Fibroblast of gingiva (primary cell): ENCODE data around the gene SPAG4.
A peak's percentile ranks its signal among the peaks of the same experiment; 100 is the strongest.

Experiments
- DNase-seq: peaks from one replicate; pipeline ENCODE4 v3.0.0-alpha.2; 2011; ENCODE audit warnings: low read depth

SPAG4 gene

GRCh38 chr20:35660122-35660937, 44.7 kb downstream of the SPAG4 start:
- DNase-seq = no peak

DNA sequence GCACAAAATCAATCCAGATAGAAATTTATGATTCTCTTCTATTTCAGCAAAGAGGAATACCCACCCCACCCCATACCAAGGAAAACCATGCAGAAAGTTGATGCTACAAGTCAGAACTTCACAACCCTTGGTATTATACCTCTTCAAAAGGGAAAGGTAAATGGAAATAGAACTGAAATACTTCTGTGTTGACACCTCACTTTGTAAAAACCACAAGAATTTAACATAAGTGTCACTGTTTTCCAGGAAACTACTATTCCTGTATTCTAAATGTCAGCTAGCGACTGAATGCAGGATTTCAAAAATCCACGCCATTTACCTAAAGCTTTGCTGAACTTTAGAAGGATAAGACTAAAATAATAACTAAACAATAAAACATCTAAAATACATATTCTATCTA, 45.4 kb downstream of the SPAG4 start:
- DNase-seq = no peak

- no peak for DNase-seq
Observed at GRCh38 chr20:35661908-35662307, 46.3 kb downstream of the SPAG4 start.

DNA sequence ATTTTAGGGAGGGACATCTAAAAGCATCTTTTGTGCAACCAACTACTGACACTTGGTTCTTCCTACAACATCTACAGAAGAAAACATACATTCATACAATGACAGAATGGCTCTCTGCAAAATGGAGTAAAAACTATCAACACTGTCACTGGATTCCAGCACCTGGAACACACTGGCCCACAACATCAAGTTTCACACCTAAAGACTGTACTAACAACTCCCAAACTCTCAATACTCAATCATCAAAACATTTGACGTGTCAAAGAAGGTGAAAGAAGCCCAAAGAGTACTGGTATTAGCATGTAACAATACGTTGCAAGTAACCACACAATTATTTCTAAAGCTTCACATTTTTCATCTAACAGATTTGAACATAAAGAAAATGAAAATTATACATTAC, 46.9 kb downstream of the SPAG4 start:
- DNase-seq = no peak

DNA sequence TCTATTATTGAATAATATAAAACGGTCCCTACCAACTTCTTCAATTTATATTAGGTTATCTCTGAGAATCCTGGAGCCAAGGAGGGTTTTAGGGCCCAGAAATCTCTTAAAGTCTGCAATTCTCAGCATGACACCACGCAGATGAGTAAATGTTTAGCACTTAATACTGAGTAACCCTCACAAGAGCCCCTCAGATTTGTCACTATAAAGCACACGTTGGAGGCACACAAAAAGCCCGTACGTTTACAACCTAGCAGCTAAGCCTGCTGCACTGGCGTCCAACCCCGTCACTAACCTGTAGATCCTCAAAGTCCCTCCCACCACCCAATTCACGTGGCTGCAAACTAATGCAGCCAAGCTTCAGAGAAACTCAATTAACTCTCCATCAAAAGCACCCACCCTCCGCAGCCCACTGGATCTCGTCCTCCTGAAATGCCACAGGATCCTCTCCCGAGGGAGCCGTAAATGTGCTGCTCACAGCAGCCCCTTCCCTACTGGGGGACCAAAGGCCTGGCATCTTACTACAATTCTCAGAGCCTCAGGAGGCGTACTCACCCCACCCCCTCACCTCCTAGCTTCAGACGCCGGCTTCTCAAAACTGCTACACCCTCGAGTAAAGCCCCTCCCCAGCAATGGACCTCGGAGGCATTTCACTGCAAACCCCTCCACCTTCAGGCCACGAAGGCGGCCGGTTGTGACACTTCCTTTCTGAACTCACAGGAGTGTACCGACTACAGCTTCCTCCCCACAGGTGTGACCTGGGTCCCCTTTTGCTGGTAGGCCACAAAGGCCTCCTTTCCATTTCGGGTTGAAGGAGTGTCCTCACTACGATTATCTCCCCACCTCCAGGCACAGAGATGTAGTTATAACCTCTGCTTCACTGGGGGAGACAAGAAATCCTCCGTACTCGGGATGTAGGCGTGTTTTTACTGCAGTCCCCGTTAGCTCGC, 48.2 kb downstream of the SPAG4 start:
- DNase-seq = peak; percentile 4

DNA sequence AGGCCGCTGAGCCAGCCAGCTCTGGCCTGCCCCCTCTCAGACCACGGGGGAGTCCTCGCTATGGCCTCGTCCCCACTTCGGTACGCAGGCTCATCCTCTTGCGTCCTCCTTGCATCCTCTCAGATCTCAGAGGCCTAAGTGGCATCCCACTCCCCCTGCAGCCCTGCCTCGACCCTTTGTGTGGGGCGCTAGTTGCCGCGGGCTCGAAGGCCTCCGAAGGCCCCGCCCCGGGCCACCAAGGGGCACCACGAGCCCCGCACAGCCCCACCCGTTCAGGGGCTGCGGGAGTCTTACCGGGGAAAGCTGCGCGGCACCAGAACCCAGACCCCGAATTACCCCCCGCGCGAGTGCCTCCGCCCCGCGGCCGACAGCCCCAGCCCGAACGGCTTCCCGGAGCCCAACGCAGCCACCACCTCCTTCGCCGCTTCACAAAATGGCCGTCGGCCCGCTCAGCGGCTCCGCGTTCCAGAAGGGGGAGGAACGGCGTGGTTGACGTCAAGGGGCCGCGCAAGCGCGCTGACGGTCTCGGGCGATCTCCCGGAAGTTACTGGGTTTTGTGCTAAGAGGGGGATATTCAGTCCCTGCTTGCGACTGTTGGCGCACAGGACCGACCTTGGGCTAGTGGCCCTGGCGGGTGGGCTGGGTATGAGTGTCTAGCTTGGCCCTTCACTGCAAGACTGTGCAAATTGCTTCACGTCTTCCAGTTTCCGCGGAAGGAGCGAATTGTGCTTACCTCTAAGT, 49.0 kb downstream of the SPAG4 start, which contains the start of the genes CPNE1 and RBM12:
Gene CPNE1, minus strand, starts transcription at position 435 of the 741 bp plus-strand sequence. CDS start 31,977 bp downstream, outside the sequence.
Gene RBM12, minus strand, starts transcription at position 435 of the 741 bp plus-strand sequence. CDS start 9,578 bp downstream, outside the sequence.
- peak; percentile 91 for DNase-seq

GRCh38 chr20:35665949-35666288, 50.3 kb downstream of the SPAG4 start:
- no peak for DNase-seq

DNA sequence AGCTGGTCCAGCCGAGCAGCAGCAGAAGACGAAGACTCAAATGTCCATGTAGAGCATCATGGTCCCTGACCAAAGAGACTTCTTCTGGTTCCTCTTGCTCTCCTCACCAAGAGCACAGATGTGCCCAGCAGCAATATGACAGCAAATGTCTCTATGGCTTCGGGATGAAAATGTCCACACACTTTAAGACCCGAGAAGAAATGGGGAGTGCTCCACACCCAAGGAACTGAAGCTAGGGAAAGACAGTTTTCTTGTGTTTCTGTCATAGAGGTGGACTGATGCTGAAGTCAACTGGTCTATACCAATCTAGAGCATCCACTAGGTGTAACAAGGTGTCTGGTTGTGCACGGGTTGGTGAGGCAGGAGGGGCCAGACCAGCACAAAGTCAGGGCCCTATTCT, 53.6 kb downstream of the SPAG4 start:
- no peak for DNase-seq

- no peak for DNase-seq
Observed at GRCh38 chr20:35669681-35670080, 54.1 kb downstream of the SPAG4 start.
